Measurements from ENCODE around the gene NME9. TPM values are rescaled to one million over a fixed set of nuclear protein-coding genes. Genes with fewer than 3 reads are reported as not detected.

The NME9 gene
- polyA plus RNA-seq, 2 donors: 0.06 to 0.12 TPM

- no peaks in the 10 kb centered on the region for H3K27me3 ChIP-seq (ENCODE audit: control insufficient read depth in 1 of 2, insufficient read depth in 2 of 2, low read length in 2 of 2)
- H3K4me1 ChIP-seq (ENCODE audit: control insufficient read depth in 2 of 2, insufficient read depth in 2 of 2, low read length in 1 of 2): no peaks in the 10 kb centered on the region
- H3K4me3 ChIP-seq (ENCODE audit: low read depth in 1 of 2, low read length in 2 of 2): no peak overlapping the region
- 86 to 93% methylated on average over 5 of the region's 5 CpGs for WGBS, 2 donors
- no peaks in the 10 kb centered on the region for H3K9me3 ChIP-seq (ENCODE audit: control insufficient read depth in 2 of 2, insufficient read depth in 1 of 2, low read depth in 1 of 2, low read length in 1 of 2)
- no peaks in the 10 kb centered on the region for H3K36me3 ChIP-seq (ENCODE audit: control insufficient read depth in 2 of 2, insufficient read depth in 2 of 2, low read length in 1 of 2)
- no peak overlapping the region for H3K27ac ChIP-seq (ENCODE audit: low read depth in 2 of 2, low read length in 1 of 2)
Observed at GRCh38 chr3:138338811-138339210, 9.2 kb upstream of the NME9 start.

- H3K27me3 ChIP-seq (ENCODE audit: control insufficient read depth in 1 of 2, insufficient read depth in 2 of 2, low read length in 2 of 2): no peaks in the 10 kb centered on the region
- H3K4me1 ChIP-seq (ENCODE audit: control insufficient read depth in 2 of 2, insufficient read depth in 2 of 2, low read length in 1 of 2): no peaks in the 10 kb centered on the region
- no peaks in the 10 kb centered on the region for H3K36me3 ChIP-seq (ENCODE audit: control insufficient read depth in 2 of 2, insufficient read depth in 2 of 2, low read length in 1 of 2)
- H3K4me3 ChIP-seq (ENCODE audit: low read depth in 1 of 2, low read length in 2 of 2): no peak overlapping the region
- H3K9me3 ChIP-seq (ENCODE audit: control insufficient read depth in 2 of 2, insufficient read depth in 1 of 2, low read depth in 1 of 2, low read length in 1 of 2): no peaks in the 10 kb centered on the region
- H3K27ac ChIP-seq (ENCODE audit: low read depth in 2 of 2, low read length in 1 of 2): no peak overlapping the region
- 45 to 57% methylated on average over 5 of the region's 5 CpGs for WGBS, 2 donors
Observed at GRCh38 chr3:138338244-138338643, 8.6 kb upstream of the NME9 start.

GRCh38 chr3:138336454-138336999 is 6.9 kb upstream of the NME9 start:
- Histone ChIP-seq H3K4me1 (ENCODE audit: control insufficient read depth in 2 of 2, insufficient read depth in 2 of 2, low read length in 1 of 2) (no peaks in the 10 kb centered on the region), H3K27me3 (ENCODE audit: control insufficient read depth in 1 of 2, insufficient read depth in 2 of 2, low read length in 2 of 2) (no peaks in the 10 kb centered on the region), H3K36me3 (ENCODE audit: control insufficient read depth in 2 of 2, insufficient read depth in 2 of 2, low read length in 1 of 2) (no peaks in the 10 kb centered on the region), H3K27ac (ENCODE audit: low read depth in 2 of 2, low read length in 1 of 2) (no peak overlapping the region), H3K9me3 (ENCODE audit: control insufficient read depth in 2 of 2, insufficient read depth in 1 of 2, low read depth in 1 of 2, low read length in 1 of 2) (no peaks in the 10 kb centered on the region), H3K4me3 (ENCODE audit: low read depth in 1 of 2, low read length in 2 of 2) (no peak overlapping the region)
- WGBS, 2 donors: 88 to 89% methylated on average over 4 of the region's 4 CpGs

GRCh38 chr3:138334608-138335007 is 5.0 kb upstream of the NME9 start:
- Histone ChIP-seq H3K9me3 (ENCODE audit: control insufficient read depth in 2 of 2, insufficient read depth in 1 of 2, low read depth in 1 of 2, low read length in 1 of 2) (no peaks in the 10 kb centered on the region), H3K36me3 (ENCODE audit: control insufficient read depth in 2 of 2, insufficient read depth in 2 of 2, low read length in 1 of 2) (no peaks in the 10 kb centered on the region), H3K4me1 (ENCODE audit: control insufficient read depth in 2 of 2, insufficient read depth in 2 of 2, low read length in 1 of 2) (peaks cover 2 to 4% of the 10 kb centered on the region in 2 donors), H3K27me3 (ENCODE audit: control insufficient read depth in 1 of 2, insufficient read depth in 2 of 2, low read length in 2 of 2) (no peaks in the 10 kb centered on the region), H3K4me3 (ENCODE audit: low read depth in 1 of 2, low read length in 2 of 2) (no peak overlapping the region), H3K27ac (ENCODE audit: low read depth in 2 of 2, low read length in 1 of 2) (no peak overlapping the region)
- 69 to 82% methylated on average over 4 of the region's 4 CpGs for WGBS, 2 donors

- Histone ChIP-seq H3K27me3 (ENCODE audit: control insufficient read depth in 1 of 2, insufficient read depth in 2 of 2, low read length in 2 of 2) (no peaks in the 10 kb centered on the region), H3K9me3 (ENCODE audit: control insufficient read depth in 2 of 2, insufficient read depth in 1 of 2, low read depth in 1 of 2, low read length in 1 of 2) (no peaks in the 10 kb centered on the region), H3K4me3 (ENCODE audit: low read depth in 1 of 2, low read length in 2 of 2) (no peak overlapping the region), H3K36me3 (ENCODE audit: control insufficient read depth in 2 of 2, insufficient read depth in 2 of 2, low read length in 1 of 2) (no peaks in the 10 kb centered on the region), H3K27ac (ENCODE audit: low read depth in 2 of 2, low read length in 1 of 2) (no peak overlapping the region), H3K4me1 (ENCODE audit: control insufficient read depth in 2 of 2, insufficient read depth in 2 of 2, low read length in 1 of 2) (peaks cover 6 to 8% of the 10 kb centered on the region in 2 donors)
- WGBS, 2 donors: 36 to 41% methylated on average over 4 of the region's 4 CpGs
Observed at GRCh38 chr3:138332472-138333073, 2.9 kb upstream of the NME9 start.

GRCh38 chr3:138331143-138331894 is 1.7 kb upstream of the NME9 start:
- Histone ChIP-seq H3K4me1 (ENCODE audit: control insufficient read depth in 2 of 2, insufficient read depth in 2 of 2, low read length in 1 of 2) (peaks cover 6 to 8% of the 10 kb centered on the region in 2 donors), H3K36me3 (ENCODE audit: control insufficient read depth in 2 of 2, insufficient read depth in 2 of 2, low read length in 1 of 2) (no peaks in the 10 kb centered on the region), H3K27me3 (ENCODE audit: control insufficient read depth in 1 of 2, insufficient read depth in 2 of 2, low read length in 2 of 2) (no peaks in the 10 kb centered on the region), H3K9me3 (ENCODE audit: control insufficient read depth in 2 of 2, insufficient read depth in 1 of 2, low read depth in 1 of 2, low read length in 1 of 2) (no peaks in the 10 kb centered on the region), H3K27ac (ENCODE audit: low read depth in 2 of 2, low read length in 1 of 2) (no peak overlapping the region), H3K4me3 (ENCODE audit: low read depth in 1 of 2, low read length in 2 of 2) (no peak overlapping the region)
- 81 to 90% methylated on average over 6 of the region's 6 CpGs for WGBS, 2 donors

- Histone ChIP-seq H3K27ac (ENCODE audit: low read depth in 2 of 2, low read length in 1 of 2) (no peak overlapping the region), H3K4me1 (ENCODE audit: control insufficient read depth in 2 of 2, insufficient read depth in 2 of 2, low read length in 1 of 2) (peaks cover 6 to 8% of the 10 kb centered on the region in 2 donors), H3K27me3 (ENCODE audit: control insufficient read depth in 1 of 2, insufficient read depth in 2 of 2, low read length in 2 of 2) (no peaks in the 10 kb centered on the region), H3K4me3 (ENCODE audit: low read depth in 1 of 2, low read length in 2 of 2) (peak overlapping the region; percentile 55 to 68), H3K9me3 (ENCODE audit: control insufficient read depth in 2 of 2, insufficient read depth in 1 of 2, low read depth in 1 of 2, low read length in 1 of 2) (no peaks in the 10 kb centered on the region), H3K36me3 (ENCODE audit: control insufficient read depth in 2 of 2, insufficient read depth in 2 of 2, low read length in 1 of 2) (no peaks in the 10 kb centered on the region)
- 11 to 12% methylated on average over 7 of the region's 7 CpGs for WGBS, 2 donors
Observed at GRCh38 chr3:138329984-138330293, 288 bp upstream of the NME9 start.

GRCh38 chr3:138328341-138328740 is 1.3 kb downstream of the NME9 start:
- Histone ChIP-seq H3K9me3 (ENCODE audit: control insufficient read depth in 2 of 2, insufficient read depth in 1 of 2, low read depth in 1 of 2, low read length in 1 of 2) (no peaks in the 10 kb centered on the region), H3K36me3 (ENCODE audit: control insufficient read depth in 2 of 2, insufficient read depth in 2 of 2, low read length in 1 of 2) (no peaks in the 10 kb centered on the region), H3K27ac (ENCODE audit: low read depth in 2 of 2, low read length in 1 of 2) (no peak overlapping the region), H3K4me3 (ENCODE audit: low read depth in 1 of 2, low read length in 2 of 2) (no peak overlapping the region), H3K27me3 (ENCODE audit: control insufficient read depth in 1 of 2, insufficient read depth in 2 of 2, low read length in 2 of 2) (no peaks in the 10 kb centered on the region), H3K4me1 (ENCODE audit: control insufficient read depth in 2 of 2, insufficient read depth in 2 of 2, low read length in 1 of 2) (peaks cover 6 to 8% of the 10 kb centered on the region in 2 donors)
- WGBS, 2 donors: 39 to 45% methylated on average over 2 of the region's 2 CpGs

- Histone ChIP-seq H3K27me3 (ENCODE audit: control insufficient read depth in 1 of 2, insufficient read depth in 2 of 2, low read length in 2 of 2) (no peaks in the 10 kb centered on the region), H3K4me3 (ENCODE audit: low read depth in 1 of 2, low read length in 2 of 2) (no peak overlapping the region), H3K27ac (ENCODE audit: low read depth in 2 of 2, low read length in 1 of 2) (no peak overlapping the region), H3K4me1 (ENCODE audit: control insufficient read depth in 2 of 2, insufficient read depth in 2 of 2, low read length in 1 of 2) (peaks cover 7 to 8% of the 10 kb centered on the region in 2 donors), H3K9me3 (ENCODE audit: control insufficient read depth in 2 of 2, insufficient read depth in 1 of 2, low read depth in 1 of 2, low read length in 1 of 2) (no peaks in the 10 kb centered on the region), H3K36me3 (ENCODE audit: control insufficient read depth in 2 of 2, insufficient read depth in 2 of 2, low read length in 1 of 2) (no peaks in the 10 kb centered on the region)
- WGBS, 2 donors: 64 to 78% methylated on average over 4 of the region's 4 CpGs
Observed at GRCh38 chr3:138327831-138328230, 1.8 kb downstream of the NME9 start.

All from esophagus (tissue), 2 donors.